ENCODE measurements around the gene FMNL1. TPM values are rescaled to one million over a fixed set of nuclear protein-coding genes. Genes with fewer than 3 reads are reported as not detected.
A peak's percentile ranks its signal among the peaks of the same experiment; 100 is the strongest.

FMNL1 gene
- total RNA-seq, 2 donors from 2014 or later = 280 to 380 TPM

DNA sequence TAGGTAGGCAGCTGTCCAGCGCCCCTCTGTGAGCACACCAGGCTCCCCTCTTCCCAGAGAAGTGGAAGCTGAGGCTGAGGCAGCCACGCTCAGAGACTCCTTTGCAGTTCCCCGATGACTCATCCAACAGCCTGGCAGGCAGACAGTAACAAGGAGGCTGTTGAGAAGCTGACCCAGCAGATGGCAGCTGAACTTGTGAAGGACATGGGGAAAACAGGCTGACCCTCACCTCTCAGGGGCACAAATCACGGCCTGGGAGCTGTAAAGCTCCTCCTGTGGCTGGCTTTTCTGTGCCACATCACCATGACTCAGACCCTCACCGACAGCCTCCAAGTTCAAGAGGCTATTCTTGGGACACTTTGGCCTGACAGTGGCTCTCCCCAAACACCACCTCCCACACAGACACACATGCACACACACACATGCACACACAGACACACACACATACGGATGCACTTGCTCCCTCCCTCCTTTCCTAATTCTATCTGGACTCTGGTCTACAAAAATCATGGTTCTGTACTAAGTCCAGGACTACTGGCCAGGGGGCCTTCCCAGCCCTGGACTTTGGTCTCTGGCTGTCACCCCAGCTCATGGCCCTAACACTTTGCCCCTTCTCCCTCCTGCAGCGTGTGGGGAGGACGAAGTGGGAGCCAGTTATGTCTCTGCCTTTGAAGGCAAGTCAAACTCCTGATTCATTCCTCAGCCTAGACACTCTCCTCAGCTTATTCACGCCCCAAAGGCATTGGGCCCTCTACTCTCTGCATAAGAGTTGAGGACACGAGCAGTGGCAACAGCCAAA is 71.9 kb downstream of the FMNL1 start:
- peaks cover 72 to 73% of the 10 kb centered on the region in 2 donors for H3K4me1 Mint-ChIP-seq (ENCODE audit: low read depth in 2 of 2)

DNA sequence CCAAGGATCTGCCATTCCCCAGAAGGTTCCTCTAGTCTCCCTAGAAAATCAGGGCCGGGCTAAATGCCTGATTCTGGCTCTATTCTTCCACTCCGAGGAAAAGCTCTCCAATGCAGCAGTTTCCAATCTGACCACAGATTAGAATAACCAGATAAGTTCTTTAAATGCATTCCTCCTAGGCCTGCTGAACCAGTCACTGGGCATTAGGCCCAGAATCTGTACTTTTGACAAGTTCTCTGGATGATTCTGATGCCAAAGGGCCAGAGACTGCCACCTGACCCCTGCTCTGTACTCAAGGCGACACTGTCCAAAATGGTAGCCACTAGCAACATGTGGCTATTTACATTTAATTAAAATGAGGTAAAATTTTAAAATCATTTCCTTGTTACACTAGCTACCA is 72.8 kb downstream of the FMNL1 start:
- Mint-ChIP-seq H3K4me1 (ENCODE audit: low read depth in 2 of 2) (peaks cover 78 to 81% of the 10 kb centered on the region in 2 donors), H3K27ac (peak overlapping the region; percentile 68 to 97), H3K4me3 (no peak overlapping the region), H3K9me3 (no peaks in the 10 kb centered on the region), H3K27me3 (no peaks in the 10 kb centered on the region), H3K36me3 (peaks cover 11% of the 10 kb centered on the region)
- ATAC-seq = no peak
- no peak for DNase-seq (ENCODE audit: low spot score)

More for the DNA sequence above, 71.9 kb downstream of the FMNL1 start:
- no peak for DNase-seq (ENCODE audit: low spot score)
- Mint-ChIP-seq H3K36me3 (peaks cover 10% of the 10 kb centered on the region), H3K27me3 (no peaks in the 10 kb centered on the region), H3K9me3 (no peaks in the 10 kb centered on the region), H3K27ac (peak overlapping the region; percentile 68 to 97), H3K4me3 (peak overlapping the region; percentile 62)
- peak; percentile 71 to 88 for ATAC-seq

DNA sequence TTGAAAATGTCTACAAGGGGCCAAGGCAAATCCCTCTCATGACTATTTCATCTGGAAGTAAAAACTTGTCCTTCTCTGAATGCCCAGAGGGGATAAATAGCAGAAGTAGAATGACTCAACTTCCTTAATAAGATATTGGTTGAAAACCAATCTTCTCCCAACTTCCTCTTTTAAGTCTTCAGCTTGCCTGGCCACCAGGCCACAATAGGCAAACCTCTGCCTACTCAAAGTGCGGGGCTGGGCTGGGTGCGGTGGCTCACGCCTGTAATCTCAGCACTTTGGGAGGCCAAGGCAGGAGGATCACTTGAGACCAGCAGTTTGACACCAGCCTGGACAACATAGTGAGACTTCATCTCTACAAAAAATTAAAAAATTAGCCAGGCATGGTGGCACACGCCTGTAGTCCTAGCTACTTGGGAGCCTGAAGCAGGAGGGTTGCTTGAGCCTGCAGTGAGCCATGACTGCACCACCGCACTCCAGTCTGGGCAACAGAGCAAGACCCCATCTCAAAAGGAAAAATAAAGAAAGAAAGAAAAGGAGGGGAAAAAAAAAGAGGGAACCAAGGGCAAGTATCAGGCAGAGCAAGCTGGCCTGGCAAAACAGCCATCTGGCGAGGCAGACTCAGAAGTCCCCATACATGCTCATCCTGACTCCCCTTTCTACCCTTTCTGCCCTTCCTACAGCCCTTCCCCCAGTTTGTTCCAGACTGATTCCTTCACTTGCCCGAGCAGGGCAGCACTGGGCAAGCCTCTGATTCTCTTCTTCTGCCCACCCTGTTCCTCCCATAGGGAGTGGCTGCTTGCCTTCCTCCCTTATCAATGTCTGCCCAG is 74.5 kb downstream of the FMNL1 start:
- Mint-ChIP-seq H3K9me3 (no peaks in the 10 kb centered on the region), H3K27ac (peak overlapping the region; percentile 86 to 97), H3K4me3 (peak overlapping the region; percentile 77), H3K4me1 (ENCODE audit: low read depth in 2 of 2) (peaks cover 80 to 81% of the 10 kb centered on the region in 2 donors), H3K36me3 (peaks cover 6% of the 10 kb centered on the region), H3K27me3 (no peaks in the 10 kb centered on the region)
- DNase-seq (ENCODE audit: low spot score) (no peak), ATAC-seq (peak in 1 of 2 donors; percentile 54)

DNA sequence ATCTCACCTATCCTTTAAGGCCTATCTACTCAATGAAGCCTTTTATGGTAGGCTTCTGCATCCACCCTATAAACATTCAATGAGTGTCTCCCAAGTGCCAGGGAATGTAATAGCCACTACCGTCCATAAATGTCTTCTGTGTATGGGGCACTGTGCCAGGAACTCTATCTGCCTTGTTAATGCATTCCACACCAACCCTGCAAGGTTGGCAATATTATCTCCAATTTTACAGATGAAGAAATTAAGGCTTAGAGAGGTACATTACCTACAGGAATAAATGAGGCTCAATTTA is 75.1 kb downstream of the FMNL1 start:
- ATAC-seq = no peak
- Mint-ChIP-seq H3K36me3 (peaks cover 5% of the 10 kb centered on the region), H3K27ac (peak overlapping the region; percentile 86 to 97)

More for the DNA sequence above, 75.1 kb downstream of the FMNL1 start:
- Mint-ChIP-seq H3K27me3 (no peaks in the 10 kb centered on the region), H3K4me3 (peak overlapping the region; percentile 77), H3K4me1 (ENCODE audit: low read depth in 2 of 2) (peaks cover 75 to 77% of the 10 kb centered on the region in 2 donors), H3K9me3 (no peaks in the 10 kb centered on the region)
- no peak for DNase-seq (ENCODE audit: low spot score)

Other genes starting within 250 kb of the FMNL1 start
- 10 to 100 TPM; 17.9 to 36.4 TPM for gene DCAKD, start 170.3 kb upstream of the FMNL1 start, total RNA-seq
- gene NMT1, start 160.6 kb upstream of the FMNL1 start, total RNA-seq = 100 to 1,000 TPM; 147 to 161 TPM
- gene PLCD3, start 89.4 kb upstream of the FMNL1 start, total RNA-seq = 1 to 10 TPM; 2.7 to 5.9 TPM
- 10 to 100 TPM in 1 of 2 donors, 1 to 10 TPM in 1; 8.3 to 14.8 TPM for gene ACBD4, start 86.2 kb upstream of the FMNL1 start, total RNA-seq
- gene HEXIM1, start 73.4 kb upstream of the FMNL1 start, total RNA-seq = 10 to 100 TPM; 48.0 to 66.9 TPM
- 10 to 100 TPM in 1 of 2 donors, 1 to 10 TPM in 1; 6.1 to 10.7 TPM for gene HEXIM2, start 60.0 kb upstream of the FMNL1 start, total RNA-seq
- under 1 TPM; 0.62 to 0.81 TPM for gene SPATA32, start 40.2 kb downstream of the FMNL1 start, total RNA-seq
- 10 to 100 TPM; 65.9 to 75.4 TPM for gene MAP3K14, start 95.1 kb downstream of the FMNL1 start, total RNA-seq
- 100 to 1,000 TPM in 1 of 2 donors, 10 to 100 TPM in 1; 79.1 to 102 TPM for gene ARHGAP27, start 211.0 kb downstream of the FMNL1 start, total RNA-seq